GM19328 (cell line): Measurements from ENCODE around the gene ACAA2.

ENCODE experiments used
- ATAC-seq: cut with Tn5 transposase; IDR thresholded peaks from one replicate; pipeline ENCODE4 v1.9.1; 2021; ENCODE audit warnings: mild to moderate bottlenecking, moderate library complexity; ENCODE audit not compliant: unreplicated experiment

The ACAA2 gene

DNA sequence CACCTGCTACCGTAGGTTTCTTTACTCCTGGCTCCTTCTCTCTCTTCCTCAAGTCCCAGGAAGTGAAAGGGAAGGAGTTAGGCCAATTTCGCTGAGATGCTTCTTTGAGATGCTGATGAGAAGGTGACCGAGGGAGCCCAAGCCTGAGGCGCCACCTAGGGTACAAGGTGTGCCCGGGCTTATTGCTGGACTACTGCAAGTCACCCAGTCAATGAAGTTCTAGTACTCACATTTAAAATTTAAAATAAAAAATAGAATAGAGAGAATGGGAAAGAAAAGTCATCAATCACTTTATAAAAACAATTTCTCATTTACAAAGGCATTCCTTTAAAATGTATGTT is 45.3 kb downstream of the ACAA2 start:
- ATAC-seq: no peak

DNA sequence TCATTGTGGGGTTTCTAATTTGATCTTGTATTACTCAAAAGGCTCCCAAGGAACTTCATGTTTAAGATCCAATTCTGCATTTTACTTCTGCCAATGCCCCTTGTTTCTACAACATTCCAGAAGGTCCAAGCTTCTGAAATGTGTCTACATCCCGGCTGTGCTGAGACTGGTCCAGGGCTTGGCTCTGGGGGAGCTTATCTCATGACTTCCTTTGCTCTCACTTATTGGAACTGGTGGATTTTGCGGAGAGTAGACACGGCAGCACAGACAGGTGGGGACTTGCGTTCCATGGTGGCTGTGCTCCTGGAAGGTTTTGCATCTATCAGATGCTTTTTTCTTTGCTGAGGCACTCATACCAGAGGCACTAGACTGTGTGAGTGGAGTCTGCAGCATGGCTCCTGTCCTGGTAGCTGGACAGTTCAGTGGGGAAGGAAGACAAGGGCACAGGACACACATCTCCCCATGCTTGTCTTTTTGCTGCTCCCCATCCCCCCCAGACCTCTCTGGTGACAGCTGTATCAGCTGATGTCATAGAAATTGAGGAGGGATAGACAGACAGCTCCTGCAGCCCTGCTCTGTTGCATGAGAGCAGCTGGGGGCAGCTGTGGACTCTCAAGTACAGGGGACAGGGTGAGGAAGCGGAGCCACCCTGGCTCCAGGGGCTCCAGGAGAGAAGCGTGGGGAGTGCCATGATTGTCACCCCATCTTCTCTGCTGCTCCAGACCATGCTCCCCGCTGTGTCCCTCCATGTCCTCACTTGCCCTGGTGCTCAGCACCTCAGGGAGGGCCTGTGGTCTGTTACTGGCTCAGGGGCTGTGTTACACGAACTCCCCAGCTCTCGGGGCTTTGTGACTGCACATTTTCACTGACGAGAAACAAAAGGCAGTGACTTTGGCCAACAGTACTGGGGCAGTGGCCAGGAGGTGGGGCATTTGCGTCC is 46.0 kb downstream of the ACAA2 start:
- ATAC-seq: no peak

DNA sequence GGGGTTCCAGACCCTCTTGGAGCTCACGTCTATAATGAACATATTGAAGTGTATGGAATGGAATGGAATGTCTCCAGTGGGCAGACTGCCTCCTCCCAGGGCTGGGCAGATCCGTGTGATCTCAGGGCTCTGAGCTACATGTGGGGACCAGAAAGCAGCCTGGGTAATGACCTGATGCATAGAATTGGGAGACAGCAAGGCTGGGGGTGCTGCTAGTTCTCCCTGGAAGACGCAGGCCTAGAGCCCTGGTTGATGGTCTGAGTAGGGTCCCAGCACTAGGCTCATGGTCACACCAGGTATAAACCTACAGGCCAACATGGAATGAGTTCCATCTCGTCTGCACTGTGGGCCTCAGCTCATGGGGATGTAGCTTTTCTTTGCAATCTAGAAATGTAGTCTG is 46.7 kb downstream of the ACAA2 start:
- ATAC-seq: no peak

DNA sequence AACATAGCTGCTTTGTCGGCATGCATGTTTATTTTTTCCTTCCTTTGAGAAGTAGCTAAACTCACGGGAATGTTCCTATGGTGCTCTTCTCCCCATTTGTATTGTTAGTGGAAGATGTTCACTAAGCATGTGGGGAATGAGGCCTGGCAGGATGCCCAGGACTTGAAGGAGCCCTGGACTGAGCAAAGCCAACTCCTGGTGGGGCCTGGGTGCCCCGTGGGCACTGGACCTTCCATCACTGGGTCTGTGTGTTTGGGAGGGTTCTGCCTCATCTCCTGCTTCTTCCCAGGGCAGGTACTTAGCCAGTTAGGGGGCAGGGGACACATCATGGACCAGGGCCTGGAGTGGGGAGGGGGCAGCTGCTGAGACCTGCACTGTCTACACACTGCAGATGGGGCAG is 49.3 kb downstream of the ACAA2 start:
- no peak for ATAC-seq

DNA sequence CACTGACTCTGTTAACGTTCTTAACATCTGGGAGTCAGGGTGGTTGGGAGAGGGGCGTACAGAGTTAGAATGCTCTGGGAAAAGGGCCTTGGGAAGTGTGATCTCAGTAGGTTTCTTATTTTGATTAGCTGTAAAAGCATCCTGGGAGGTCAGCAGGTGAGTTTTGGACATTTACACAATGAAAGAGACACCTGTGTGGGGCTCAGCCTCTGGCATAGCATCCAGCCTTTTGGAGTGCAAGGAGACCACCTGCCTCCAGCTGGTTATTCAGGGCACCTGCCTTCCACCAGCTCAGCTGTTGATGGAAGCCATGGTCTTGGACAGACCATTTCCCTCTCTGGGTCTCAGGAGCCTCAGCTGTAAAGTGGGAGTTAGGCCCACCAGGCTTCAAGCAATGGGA is 49.7 kb downstream of the ACAA2 start:
- ATAC-seq: no peak

DNA sequence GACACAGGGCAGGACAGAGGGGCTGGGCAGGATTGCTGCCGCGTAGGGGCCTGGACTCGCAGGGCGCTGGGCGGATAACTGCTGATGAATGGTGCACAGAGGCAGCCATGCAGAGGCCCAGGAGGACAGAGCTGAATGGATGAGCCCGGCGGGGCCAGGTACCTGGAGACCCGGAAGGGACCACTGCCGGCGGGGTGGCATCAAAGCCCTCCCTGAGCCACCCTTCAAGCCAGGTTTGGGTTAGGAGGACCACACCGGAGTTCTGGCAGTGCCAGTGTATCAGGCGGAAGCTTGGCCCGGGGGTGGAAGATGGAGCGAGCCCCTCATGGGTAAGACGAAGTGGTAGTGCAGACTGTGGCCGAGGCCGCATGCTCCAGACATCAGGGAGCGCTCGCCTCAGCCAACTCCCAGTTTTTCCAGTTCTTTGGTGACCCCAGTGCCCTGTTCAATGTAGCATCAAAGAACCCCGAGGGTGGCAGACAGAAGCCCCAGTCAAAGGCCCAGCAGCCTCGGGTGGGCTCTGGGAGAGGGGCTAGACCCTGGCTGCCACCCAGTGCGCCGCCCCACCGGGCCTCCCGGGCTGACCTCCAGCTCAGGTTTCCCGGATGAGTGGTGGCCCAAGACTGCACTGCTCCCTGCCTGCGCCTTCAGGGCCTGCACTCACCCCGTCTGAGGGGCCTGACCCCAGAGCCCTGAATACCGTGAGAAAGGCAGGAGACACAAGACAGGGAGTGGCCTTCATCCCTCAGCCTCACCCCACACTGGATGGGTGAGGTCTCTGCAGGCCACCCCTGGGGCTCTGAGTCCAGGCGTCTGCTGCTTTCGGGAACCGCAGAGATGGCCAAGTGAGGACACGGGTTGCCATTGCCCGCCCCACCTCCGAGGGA is 50.9 kb downstream of the ACAA2 start:
- no peak for ATAC-seq

DNA sequence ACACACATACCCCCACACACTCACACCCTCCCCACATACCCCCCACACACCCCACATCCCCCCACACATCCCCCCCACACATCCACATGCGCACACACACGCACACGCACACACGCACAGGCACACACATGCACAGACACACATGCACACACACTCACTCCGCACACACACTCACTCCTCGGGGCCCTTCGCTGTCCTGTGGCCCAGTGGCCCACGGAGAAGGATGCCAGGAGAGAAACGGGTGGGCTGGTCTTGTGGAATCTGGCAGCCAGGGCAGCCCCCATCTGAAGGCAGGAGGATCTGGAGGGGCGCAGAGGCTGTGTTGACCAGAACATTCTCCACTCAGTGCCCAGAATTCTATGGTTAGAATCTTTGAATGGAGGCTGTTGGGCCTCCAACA is 51.6 kb downstream of the ACAA2 start:
- ATAC-seq: no peak

DNA sequence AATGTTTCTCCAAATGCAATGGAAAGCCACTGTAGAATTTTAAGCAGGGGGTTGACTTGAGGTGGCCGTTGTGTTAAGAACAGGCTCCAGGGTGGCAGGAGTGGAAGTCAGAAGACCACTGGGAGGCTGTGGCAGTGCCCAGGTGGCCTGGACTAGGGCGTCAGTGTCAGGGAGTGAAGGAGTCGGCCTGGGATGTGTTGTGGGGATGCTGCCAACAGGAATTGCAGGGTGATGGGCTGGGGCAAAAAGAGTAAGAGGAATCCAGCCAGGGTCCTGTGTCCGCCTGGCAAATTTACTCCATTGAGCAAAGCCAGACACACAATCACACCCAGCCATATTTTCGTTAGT is 55.1 kb downstream of the ACAA2 start:
- no peak for ATAC-seq

DNA sequence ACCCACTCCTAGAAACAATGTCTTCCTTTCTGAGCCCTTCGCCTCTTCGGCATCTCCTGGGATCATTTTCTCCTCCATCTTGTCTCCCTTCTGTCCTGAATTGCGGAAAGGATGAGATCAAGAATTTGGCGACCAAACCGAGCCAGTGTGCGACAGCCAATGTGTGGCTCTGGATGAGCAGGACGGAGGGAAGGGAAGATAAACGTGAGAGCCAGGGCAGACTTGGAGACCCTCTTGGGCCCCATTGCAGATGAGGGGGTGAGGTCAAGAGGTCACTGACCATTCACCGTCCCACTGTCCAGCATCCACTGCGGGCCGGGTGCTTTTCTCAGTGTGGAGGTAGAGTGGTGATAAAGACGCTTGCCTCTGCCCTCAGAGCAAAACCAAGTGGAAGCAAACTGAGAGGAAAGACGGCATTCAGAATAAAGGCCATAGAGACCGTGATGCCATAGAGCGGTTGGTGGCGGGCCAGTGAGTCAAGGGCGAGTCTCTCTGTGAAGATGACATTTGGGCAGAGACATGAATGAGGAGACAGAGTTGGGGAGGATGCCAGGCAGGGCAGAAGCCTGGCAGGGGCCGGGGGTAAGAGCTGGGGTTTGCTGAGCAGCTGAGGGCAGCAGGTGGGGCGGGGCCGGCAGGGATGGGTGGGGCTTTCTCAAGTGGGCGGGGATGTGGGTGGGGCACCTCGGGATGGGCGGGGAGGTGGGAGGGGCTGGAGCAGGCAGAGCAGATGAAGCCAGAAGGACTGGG is 55.6 kb downstream of the ACAA2 start:
- ATAC-seq: no peak

DNA sequence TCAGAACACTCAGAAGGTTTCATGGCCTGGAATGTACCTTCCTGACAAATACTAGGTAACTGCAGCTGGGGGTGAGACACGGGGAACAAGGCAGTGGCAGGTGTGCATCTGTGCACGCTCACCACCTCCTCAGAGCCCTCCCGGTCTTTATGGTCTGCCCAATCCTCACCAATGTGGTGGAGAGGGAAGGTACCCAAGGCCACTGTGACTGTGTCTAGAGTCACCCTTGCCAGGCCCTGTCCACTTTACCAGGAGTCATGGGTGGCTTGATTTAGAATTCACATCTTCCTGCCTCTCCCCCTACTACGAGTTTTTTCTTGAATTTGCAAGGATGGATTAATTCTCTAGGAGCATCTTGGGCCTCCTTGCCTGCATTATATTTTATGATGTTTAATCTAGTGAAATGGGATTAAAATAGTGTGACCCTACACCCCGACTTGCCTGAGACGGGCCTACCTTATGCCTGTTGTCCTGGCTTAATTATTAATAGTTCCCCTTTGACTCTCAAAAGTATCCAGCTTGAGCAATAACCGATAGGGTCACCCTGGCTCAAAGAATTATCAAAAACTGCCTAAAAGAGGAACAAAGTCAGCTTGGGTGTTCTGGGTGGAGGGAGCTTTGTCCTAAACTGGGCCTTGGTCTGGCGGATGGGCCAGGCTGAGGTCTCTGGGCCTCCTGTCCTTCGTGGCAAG is 56.5 kb downstream of the ACAA2 start:
- no peak for ATAC-seq

DNA sequence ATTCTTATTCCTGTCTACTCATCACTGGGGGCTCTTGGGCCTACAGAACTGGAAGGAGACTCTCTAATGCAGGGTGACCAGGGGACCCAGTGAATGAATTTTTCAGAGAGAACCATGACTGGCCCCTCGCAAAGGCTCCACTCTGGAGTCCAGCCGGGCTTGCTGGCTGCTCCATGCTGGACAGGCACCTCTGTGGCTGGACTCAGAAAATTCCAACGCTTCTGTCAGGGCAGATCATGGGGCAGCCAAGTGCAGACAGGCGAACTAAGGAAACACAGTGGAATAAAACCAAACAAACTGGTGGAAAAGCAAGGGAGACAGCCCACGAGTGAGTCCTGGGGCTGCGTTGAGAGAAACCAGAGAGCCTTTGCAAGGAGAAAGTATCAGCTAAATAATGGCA is 57.2 kb downstream of the ACAA2 start:
- no peak for ATAC-seq

DNA sequence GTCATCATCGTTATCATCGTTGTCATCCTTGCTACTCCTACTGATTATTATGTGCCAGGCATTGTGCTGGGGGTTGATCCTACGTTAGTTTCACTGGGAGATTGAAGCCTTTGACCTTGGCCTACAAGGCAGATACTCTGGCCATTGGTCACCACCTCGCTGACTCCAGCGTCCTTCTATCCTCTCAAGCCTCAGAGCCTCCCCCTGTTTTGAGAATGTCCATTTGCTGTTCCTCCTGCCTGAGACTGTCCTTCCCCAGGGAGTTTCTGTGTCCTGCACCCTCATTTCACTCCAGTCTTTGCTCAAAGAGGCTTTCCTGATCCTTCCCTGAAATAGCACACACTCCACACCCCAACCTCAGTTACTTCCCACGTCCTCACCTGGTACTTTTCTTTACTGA is 57.8 kb downstream of the ACAA2 start:
- ATAC-seq: no peak

DNA sequence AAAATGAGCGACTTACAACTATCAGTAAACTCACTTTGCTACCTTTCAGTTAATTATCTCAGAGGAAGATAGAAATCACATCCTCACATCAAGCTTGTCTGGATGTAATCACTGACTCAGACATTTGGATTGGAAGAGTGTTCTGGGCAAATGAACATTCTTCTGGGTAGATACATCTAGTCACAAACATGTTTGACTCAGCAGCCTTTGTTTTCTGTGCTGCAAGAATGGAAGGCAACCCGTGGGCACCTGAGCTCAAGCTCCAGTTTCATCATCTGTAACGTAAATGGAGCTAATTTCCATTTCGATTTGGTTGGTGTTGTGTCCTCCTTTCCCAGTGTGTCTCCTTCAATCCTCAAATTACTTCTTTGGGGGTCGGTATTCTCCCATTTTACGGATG is 58.5 kb downstream of the ACAA2 start:
- ATAC-seq: no peak

DNA sequence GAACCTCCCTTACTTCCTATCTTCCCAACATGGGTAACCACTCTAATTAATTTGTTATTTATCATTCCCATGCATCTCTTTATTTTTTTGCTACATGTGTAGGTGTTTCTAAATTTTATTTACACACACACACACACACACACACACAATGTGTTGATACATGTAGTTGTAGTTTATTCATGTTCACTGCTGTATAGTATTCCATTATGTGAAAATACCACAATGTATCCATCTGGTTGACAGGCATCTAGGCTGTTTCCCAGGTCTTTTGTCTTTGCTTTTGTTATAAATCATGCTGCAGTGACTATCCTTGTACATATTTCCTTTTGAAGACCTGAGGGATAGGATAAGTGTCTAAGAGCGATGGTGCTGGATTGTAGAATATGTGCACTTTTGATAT is 59.7 kb downstream of the ACAA2 start:
- no peak for ATAC-seq

DNA sequence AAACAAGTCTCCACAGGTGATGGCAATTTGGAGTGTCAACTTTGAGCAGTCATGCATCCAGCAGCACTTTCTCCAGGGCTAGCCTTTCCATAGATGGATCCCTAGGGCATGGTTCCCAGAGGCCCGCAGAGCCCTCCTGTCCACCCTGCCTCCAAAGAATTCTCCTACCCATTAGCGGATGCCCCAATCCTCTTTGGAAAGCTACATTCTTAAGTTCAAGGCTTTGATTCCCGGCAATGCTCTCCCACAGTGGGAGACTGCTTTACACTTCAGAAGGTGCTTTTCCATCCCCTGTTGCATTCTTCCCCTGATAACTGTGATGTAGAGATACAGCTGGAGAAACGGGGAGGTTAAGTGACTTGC is 61.3 kb downstream of the ACAA2 start:
- no peak for ATAC-seq

DNA sequence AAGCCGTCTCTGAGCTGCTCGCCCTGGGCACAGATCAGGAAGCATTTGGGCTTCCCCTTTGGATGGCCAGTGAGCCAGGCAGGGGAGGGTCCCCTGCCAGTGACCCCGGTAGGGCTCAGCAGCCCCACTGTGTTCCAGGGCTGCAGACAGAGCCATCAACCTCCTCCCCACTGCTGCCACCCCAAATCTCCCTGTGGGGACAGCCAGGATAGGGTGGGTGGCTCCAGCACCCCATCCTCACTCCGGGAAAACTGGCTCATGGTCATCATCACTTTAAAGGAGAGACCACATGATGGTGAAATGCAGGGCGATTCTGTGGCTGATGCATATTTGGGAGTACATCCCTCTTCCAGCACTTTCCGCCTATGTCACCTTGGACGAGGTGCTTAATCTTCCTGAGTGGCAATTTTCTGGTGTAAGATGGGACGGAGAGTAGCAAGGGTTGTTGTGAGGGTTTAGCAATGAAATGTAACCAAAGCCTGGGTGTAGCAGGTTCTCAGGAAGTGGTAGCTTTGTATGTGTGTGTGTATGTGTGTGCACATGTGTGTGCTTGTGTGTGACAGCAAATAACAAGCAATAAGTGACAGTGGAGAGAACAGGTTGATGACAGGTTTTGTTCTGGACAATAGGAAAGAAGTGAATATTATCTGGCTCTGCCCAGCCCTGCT is 61.8 kb downstream of the ACAA2 start:
- no peak for ATAC-seq

DNA sequence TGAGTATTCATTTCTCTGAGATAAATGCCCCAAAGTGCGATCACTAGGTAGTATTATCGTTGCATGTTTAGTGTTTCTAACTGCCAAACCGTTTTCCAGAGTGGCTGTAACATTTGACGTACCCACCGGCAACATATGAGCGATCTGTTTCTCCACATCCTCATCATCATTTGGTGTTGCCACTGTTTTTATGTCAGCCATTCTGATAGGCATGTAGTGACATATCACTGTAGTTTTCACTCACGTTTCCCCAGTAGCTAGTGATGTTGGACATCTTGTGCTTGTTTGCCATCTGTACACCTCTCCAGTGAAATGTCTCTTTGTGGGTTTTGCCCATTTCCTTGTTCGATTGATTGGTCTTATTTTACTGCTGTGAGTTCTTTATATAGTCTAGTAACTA is 63.8 kb downstream of the ACAA2 start:
- ATAC-seq: no peak

DNA sequence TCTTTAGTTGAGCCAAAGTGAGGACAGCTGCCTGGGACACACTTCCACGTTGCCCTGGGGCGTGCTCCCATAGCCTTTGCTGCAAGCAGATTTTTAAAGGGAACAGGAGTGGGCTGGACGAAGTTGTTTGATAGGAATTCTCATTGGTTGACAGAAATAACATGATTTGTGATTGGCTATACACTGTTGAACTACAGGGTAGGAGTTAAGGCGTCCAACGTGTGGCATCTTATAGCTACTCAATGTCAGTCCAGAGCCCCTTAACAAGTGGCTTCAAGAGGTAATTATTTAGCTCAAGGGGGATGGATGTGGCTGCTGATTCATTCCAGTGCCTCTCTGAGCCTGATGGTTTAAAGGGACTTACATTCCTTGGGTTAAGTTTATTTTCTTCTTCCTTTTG is 65.5 kb downstream of the ACAA2 start:
- no peak for ATAC-seq

DNA sequence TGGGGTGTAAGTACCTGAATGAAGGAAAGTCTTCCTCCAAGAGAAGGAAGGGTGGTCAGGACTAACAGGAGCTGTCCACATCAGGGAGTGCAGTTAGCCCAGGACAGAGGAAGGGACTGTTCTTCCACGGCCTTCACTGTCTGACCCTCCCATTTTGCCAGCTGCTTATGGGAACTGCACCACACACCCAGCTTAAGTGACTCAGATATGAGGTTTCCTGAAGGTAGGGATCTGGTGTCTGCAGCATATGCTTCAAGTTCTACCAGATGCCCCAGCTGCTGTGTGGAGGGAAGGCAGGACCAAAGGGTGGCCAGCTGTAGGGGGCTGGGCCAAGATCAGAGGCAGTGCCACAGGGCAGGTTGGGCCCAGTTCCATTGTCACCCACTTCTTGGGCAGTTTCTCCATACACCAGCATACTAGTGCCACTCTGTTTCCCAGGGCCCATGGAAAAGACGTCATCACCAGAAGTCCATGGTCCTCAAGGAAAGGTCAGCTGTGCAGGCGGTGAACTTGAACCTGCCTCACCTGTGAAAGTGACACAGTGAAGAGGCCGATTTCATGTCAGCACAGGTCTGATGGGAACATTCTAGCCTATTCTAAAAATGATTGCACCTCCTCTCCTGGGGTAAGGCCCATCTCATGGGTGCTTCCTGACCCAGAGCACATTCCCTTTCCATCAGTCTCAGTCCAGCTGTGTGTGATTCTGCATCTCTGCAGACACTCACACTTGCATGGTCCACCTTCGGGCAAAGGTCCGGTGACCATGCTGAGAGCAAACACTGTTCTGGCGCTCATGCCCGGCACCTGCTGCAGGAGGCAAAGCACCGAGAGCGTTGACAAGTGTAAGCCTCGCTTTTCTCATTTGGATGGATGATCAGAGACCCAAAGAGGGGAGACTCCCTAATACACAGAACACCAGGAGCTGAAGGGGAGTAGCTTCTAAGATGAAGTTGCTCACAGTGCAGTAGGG is 68.0 kb downstream of the ACAA2 start:
- no peak for ATAC-seq
